Measurements from ENCODE around the gene MYH14.

DNA sequence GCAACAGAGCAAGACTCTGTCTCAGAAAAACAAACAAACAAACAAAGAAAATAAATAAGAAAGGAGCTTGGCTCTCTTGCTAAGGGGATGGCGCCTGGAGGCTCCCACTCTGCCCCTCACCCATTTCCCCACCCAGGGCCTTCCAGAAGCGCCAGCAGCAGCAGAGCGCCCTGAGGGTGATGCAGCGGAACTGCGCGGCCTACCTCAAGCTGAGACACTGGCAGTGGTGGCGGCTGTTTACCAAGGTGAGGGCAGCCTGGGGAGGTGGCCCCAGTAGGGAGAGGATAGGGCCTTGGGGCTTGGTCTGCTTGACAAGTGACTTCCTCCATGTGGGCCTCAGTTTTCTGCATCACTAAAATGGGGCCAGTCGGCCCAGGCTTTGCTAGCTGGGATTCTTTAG lies 59.8 kb downstream of the MYH14 start:
- TF ChIP-seq, protein P1, sequence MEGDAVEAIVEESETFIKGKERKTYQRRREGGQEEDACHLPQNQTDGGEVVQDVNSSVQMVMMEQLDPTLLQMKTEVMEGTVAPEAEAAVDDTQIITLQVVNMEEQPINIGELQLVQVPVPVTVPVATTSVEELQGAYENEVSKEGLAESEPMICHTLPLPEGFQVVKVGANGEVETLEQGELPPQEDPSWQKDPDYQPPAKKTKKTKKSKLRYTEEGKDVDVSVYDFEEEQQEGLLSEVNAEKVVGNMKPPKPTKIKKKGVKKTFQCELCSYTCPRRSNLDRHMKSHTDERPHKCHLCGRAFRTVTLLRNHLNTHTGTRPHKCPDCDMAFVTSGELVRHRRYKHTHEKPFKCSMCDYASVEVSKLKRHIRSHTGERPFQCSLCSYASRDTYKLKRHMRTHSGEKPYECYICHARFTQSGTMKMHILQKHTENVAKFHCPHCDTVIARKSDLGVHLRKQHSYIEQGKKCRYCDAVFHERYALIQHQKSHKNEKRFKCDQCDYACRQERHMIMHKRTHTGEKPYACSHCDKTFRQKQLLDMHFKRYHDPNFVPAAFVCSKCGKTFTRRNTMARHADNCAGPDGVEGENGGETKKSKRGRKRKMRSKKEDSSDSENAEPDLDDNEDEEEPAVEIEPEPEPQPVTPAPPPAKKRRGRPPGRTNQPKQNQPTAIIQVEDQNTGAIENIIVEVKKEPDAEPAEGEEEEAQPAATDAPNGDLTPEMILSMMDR (IDR thresholded peaks at IDR 0.05; ENCODE audit: insufficient read depth, low read depth, low read length), result no peak
- no peak for TF ChIP-seq EZH2 (IDR thresholded peaks at IDR 0.05; ENCODE audit: insufficient read depth, low read length)
